Smooth muscle cell (in vitro differentiated cells): ENCODE results near the gene SIN3B. TPM values are rescaled to one million over a fixed set of nuclear protein-coding genes. Genes with fewer than 3 reads are reported as not detected.

Experiments
- DNase-seq: peaks from one replicate; lab custom pipeline; 2025; ENCODE audit not compliant: unreplicated experiment; lab: John Stamatoyannopoulos, UW
- H2AFZ ChIP-seq: fragments of 200-600 bp; sonication (generic); 2 replicates; pipeline ENCODE4 v1.6.0; 2016; ENCODE audit warnings: antibody characterized with exemption, low read depth, mild to moderate bottlenecking
- H3F3A ChIP-seq: fragments of 200-600 bp; sonication (generic); 2 replicates; pipeline ENCODE4 v1.6.0; 2017; ENCODE audit warnings: antibody characterized with exemption, low read depth
- H3K27ac ChIP-seq: fragments of 200-600 bp; sonication (generic); 2 replicates; pipeline ENCODE4 v1.5.1; 2016; ENCODE audit warnings: low read depth, mild to moderate bottlenecking
- H3K27me3 ChIP-seq: fragments of 200-600 bp; sonication (generic); 2 replicates; pipeline ENCODE4 v1.6.1; 2016; ENCODE audit warnings: low read depth, mild to moderate bottlenecking
- H3K36me3 ChIP-seq: fragments of 200-600 bp; sonication (generic); 2 replicates; pipeline ENCODE4 v1.5.1; 2016; ENCODE audit warnings: low read depth
- H3K4me1 ChIP-seq: fragments of 200-600 bp; sonication (generic); 2 replicates; pipeline ENCODE4 v1.5.1; 2016; ENCODE audit warnings: low read depth
- H3K4me2 ChIP-seq: fragments of 200-600 bp; sonication (generic); 2 replicates; pipeline ENCODE4 v1.6.0; 2016; ENCODE audit warnings: mild to moderate bottlenecking
- H3K4me3 ChIP-seq: fragments of 200-600 bp; sonication (generic); 2 replicates; pipeline ENCODE4 v1.5.1; 2016; ENCODE audit warnings: mild to moderate bottlenecking
- H3K79me2 ChIP-seq: fragments of 200-600 bp; sonication (generic); 2 replicates; pipeline ENCODE4 v1.6.0; 2016; ENCODE audit warnings: low read depth, mild to moderate bottlenecking
- H3K9ac ChIP-seq: fragments of 200-600 bp; sonication (generic); 2 replicates; pipeline ENCODE4 v1.6.0; 2016; ENCODE audit warnings: low read depth
- H3K9me3 ChIP-seq: fragments of 200-600 bp; sonication (generic); replicated peaks from 2 replicates; pipeline ENCODE4 v1.5.1; 2016; ENCODE audit warnings: low read depth
- H4K20me1 ChIP-seq: fragments of 200-600 bp; sonication (generic); 2 replicates; pipeline ENCODE4 v1.6.0; 2016; ENCODE audit warnings: low read depth
- WGBS: methylation state at CpG from one replicate; pipeline ENCODE4 v1.1.7; 2016; ENCODE audit warnings: low lambda C conversion rate; 5-methylcytosine and 5-hydroxymethylcytosine counted together
- polyA plus RNA-seq: library from polyadenylated mRNA; unstranded; fragments of >200 nt; fragmentation: Nextera tagmentation; extraction: Ambion mirVana; gene quantifications from 2 replicates; pipeline ENCODE4 v1.2.1, GENCODE V29; 2016
- total RNA-seq: library from RNA; depleted of rRNA; stranded (reverse); fragments of >200 nt; gene quantifications from 2 replicates; pipeline ENCODE4 v1.2.3, GENCODE V29; 2014
- TF ChIP-seq, protein P1 (sequence below): fragments of 200-600 bp; sonication (generic); IDR thresholded peaks from 2 replicates; pipeline ENCODE4 v1.5.1; 2017; ENCODE audit warnings: borderline replicate concordance, mild to moderate bottlenecking, antibody characterized with exemption; ENCODE audit not compliant: insufficient read depth, poor library complexity, severe bottlenecking

SIN3B gene, protein sequence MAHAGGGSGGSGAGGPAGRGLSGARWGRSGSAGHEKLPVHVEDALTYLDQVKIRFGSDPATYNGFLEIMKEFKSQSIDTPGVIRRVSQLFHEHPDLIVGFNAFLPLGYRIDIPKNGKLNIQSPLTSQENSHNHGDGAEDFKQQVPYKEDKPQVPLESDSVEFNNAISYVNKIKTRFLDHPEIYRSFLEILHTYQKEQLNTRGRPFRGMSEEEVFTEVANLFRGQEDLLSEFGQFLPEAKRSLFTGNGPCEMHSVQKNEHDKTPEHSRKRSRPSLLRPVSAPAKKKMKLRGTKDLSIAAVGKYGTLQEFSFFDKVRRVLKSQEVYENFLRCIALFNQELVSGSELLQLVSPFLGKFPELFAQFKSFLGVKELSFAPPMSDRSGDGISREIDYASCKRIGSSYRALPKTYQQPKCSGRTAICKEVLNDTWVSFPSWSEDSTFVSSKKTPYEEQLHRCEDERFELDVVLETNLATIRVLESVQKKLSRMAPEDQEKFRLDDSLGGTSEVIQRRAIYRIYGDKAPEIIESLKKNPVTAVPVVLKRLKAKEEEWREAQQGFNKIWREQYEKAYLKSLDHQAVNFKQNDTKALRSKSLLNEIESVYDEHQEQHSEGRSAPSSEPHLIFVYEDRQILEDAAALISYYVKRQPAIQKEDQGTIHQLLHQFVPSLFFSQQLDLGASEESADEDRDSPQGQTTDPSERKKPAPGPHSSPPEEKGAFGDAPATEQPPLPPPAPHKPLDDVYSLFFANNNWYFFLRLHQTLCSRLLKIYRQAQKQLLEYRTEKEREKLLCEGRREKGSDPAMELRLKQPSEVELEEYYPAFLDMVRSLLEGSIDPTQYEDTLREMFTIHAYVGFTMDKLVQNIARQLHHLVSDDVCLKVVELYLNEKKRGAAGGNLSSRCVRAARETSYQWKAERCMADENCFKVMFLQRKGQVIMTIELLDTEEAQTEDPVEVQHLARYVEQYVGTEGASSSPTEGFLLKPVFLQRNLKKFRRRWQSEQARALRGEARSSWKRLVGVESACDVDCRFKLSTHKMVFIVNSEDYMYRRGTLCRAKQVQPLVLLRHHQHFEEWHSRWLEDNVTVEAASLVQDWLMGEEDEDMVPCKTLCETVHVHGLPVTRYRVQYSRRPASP
- 22.4 and 25.1 TPM in 2 replicates for total RNA-seq
- 16.5 and 29.2 TPM in 2 replicates for polyA plus RNA-seq

GRCh38 chr19:16829010-16829821 lies at the start of gene SIN3B:
SIN3B (plus strand) TSS chr19:16829398; CDS start chr19:16829421, 23 bp downstream.
- WGBS: 4% methylated on average over 46 of the region's 63 CpGs
- H3K4me2 ChIP-seq: peak within 1 kb of the TSS; percentile 99
- peaks cover 4% of the 10 kb centered on the region for H4K20me1 ChIP-seq
- no peaks in the 10 kb centered on the region for H3K27me3 ChIP-seq
- no peaks in the 10 kb centered on the region for H3K9me3 ChIP-seq
- peaks cover 2% of the 10 kb centered on the region for H3K36me3 ChIP-seq
- peak within 1 kb of the TSS; percentile 68 for H2AFZ ChIP-seq
- peak within 1 kb of the TSS; percentile 86 for H3K9ac ChIP-seq
- H3F3A ChIP-seq: peaks cover 6% of the 10 kb centered on the region
- peaks cover 7% of the 10 kb centered on the region for H3K4me1 ChIP-seq
- H3K27ac ChIP-seq: no peak within 1 kb of the TSS
- H3K79me2 ChIP-seq: peaks cover 17% of the 10 kb centered on the region
- peak; percentile 59 for DNase-seq
- TF ChIP-seq, protein P1, sequence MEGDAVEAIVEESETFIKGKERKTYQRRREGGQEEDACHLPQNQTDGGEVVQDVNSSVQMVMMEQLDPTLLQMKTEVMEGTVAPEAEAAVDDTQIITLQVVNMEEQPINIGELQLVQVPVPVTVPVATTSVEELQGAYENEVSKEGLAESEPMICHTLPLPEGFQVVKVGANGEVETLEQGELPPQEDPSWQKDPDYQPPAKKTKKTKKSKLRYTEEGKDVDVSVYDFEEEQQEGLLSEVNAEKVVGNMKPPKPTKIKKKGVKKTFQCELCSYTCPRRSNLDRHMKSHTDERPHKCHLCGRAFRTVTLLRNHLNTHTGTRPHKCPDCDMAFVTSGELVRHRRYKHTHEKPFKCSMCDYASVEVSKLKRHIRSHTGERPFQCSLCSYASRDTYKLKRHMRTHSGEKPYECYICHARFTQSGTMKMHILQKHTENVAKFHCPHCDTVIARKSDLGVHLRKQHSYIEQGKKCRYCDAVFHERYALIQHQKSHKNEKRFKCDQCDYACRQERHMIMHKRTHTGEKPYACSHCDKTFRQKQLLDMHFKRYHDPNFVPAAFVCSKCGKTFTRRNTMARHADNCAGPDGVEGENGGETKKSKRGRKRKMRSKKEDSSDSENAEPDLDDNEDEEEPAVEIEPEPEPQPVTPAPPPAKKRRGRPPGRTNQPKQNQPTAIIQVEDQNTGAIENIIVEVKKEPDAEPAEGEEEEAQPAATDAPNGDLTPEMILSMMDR: no peak
- H3K4me3 ChIP-seq: peak within 1 kb of the TSS; percentile 85

- Histone ChIP-seq H3K36me3 (no peaks in the 10 kb centered on the region), H3K4me1 (no peaks in the 10 kb centered on the region), H3K4me3 (no peak overlapping the region), H3F3A (no peaks in the 10 kb centered on the region), H3K9me3 (no peaks in the 10 kb centered on the region), H3K4me2 (no peak overlapping the region), H4K20me1 (no peaks in the 10 kb centered on the region), H3K27ac (no peak overlapping the region), H3K27me3 (peaks cover 3% of the 10 kb centered on the region), H3K79me2 (no peaks in the 10 kb centered on the region), H2AFZ (no peak overlapping the region), H3K9ac (no peak overlapping the region)
- TF ChIP-seq, protein P1: no peak
- no peak for DNase-seq
- WGBS: 58% methylated on average over 3 of the region's 3 CpGs
Observed at GRCh38 chr19:16779539-16780163, 49.5 kb upstream of the SIN3B start.

GRCh38 chr19:16782719-16783118 lies 46.5 kb upstream of the SIN3B start:
- H3K4me2 ChIP-seq: no peak overlapping the region
- H3K4me3 ChIP-seq: no peak overlapping the region
- no peaks in the 10 kb centered on the region for H3K79me2 ChIP-seq
- DNase-seq: no peak
- H3K27ac ChIP-seq: no peak overlapping the region
- H3F3A ChIP-seq: no peaks in the 10 kb centered on the region
- WGBS: 90% methylated on average over 1 of the region's 1 CpG
- TF ChIP-seq, protein P1: no peak
- H3K36me3 ChIP-seq: no peaks in the 10 kb centered on the region
- no peak overlapping the region for H3K9ac ChIP-seq
- H3K4me1 ChIP-seq: no peaks in the 10 kb centered on the region
- no peaks in the 10 kb centered on the region for H3K27me3 ChIP-seq
- no peaks in the 10 kb centered on the region for H3K9me3 ChIP-seq
- no peaks in the 10 kb centered on the region for H4K20me1 ChIP-seq
- no peak overlapping the region for H2AFZ ChIP-seq
